Tongue (tissue), 2 donors: ENCODE measurements around the gene TOP3B. TPM values are rescaled to one million over a fixed set of nuclear protein-coding genes. Genes with fewer than 3 reads are reported as not detected.
A peak's percentile ranks its signal among the peaks of the same experiment; 100 is the strongest.

Source experiments
- DNase-seq: peaks from one replicate; pipeline ENCODE4 v3.0.0-alpha.2; 2015
- total RNA-seq: library from RNA; depleted of rRNA; stranded (reverse); fragments of >200 nt; gene quantifications from one replicate; pipeline ENCODE4 v1.2.3, GENCODE V29; 2014

Gene TOP3B, protein sequence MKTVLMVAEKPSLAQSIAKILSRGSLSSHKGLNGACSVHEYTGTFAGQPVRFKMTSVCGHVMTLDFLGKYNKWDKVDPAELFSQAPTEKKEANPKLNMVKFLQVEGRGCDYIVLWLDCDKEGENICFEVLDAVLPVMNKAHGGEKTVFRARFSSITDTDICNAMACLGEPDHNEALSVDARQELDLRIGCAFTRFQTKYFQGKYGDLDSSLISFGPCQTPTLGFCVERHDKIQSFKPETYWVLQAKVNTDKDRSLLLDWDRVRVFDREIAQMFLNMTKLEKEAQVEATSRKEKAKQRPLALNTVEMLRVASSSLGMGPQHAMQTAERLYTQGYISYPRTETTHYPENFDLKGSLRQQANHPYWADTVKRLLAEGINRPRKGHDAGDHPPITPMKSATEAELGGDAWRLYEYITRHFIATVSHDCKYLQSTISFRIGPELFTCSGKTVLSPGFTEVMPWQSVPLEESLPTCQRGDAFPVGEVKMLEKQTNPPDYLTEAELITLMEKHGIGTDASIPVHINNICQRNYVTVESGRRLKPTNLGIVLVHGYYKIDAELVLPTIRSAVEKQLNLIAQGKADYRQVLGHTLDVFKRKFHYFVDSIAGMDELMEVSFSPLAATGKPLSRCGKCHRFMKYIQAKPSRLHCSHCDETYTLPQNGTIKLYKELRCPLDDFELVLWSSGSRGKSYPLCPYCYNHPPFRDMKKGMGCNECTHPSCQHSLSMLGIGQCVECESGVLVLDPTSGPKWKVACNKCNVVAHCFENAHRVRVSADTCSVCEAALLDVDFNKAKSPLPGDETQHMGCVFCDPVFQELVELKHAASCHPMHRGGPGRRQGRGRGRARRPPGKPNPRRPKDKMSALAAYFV
- total RNA-seq = 19.0 TPM

DNA sequence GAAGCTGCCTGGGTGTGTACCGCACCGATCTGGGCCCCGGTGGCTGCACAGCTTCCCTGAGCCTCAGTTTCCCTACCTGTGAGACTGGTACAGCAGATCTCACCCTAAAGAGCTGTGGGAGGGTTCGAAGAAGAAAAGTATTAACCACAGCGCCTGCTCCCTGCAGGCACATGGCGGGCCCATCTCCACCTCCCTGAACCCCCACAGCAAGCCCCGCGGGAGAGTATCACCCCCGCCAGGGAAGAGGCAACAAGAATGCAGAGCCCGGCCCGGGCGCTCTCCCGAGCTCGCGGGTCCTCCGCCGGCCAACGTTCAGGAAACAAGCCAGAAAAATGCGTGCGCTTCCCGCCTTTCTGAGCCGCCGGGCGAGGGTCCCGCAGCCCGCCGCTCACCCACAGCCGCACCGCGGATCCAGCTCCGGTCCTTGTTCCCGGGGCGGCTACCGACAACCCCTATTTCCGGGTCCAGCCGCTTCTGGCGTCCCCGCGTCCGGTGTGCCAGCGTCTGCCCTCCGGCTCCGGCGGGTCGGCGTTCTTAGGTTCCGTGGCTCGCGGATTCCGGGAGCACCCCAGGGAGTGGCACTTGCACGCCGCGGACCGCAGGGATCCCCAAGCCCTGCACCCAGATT lies at the start of gene TOP3B:
Gene TOP3B (minus strand): TSS at position 450 of the 628 bp plus-strand sequence. CDS start 7,078 bp downstream, outside the sequence.
- peak; percentile 87 for DNase-seq

GRCh38 chr22:22031183-22031945 lies 48.8 kb upstream of the TOP3B start:
- no peak for DNase-seq

DNA sequence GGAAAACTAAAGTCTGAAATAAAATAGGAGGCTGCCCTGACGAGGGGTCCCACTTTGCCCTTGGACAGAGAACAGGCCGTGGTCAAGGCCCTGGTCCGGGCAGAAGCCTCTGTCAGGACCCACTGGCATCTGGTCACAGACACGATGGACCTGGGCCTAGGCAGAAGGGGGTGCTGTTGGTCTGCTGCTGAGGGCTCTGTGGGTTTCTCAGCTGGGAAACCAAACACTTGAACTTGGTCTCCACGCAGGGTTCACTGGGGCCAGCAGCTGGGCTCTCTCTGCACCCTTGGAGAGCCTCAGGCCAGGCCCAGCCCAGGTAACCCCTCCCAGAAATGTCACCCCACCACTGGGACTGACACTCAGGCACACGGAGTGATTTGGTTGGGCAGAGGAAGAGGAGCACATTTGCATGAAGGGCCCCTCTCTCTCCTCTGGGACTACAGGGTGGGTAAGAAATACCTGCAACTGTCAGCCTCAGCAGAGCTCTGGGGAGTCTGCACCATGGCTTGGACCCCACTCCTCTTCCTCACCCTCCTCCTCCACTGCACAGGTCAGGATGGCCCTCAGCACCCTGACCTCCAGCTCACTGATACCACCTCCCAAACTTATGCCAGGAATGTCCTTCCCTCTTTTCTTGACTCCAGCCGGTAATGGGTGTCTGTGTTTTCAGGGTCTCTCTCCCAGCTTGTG lies 48.1 kb upstream of the TOP3B start:
- peak; percentile 7 for DNase-seq

DNA sequence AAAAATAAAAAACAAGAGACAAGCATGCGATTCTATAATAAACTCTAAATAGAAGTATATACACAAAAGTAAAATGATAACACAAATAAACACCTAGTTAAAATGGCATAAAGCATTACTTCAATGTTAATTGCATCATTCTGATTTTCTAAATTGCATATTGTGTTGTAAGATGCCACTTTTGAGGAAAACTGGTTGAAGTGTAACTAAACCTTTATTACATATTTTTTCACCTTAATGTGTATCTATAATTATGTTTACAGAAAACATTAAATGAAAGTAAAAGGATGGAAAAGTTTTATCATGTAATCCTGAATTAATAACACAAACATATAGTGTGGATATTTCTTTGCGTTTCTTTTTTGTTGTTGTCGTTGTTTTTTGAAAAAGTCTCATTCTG lies 45.4 kb upstream of the TOP3B start:
- DNase-seq = no peak

DNA sequence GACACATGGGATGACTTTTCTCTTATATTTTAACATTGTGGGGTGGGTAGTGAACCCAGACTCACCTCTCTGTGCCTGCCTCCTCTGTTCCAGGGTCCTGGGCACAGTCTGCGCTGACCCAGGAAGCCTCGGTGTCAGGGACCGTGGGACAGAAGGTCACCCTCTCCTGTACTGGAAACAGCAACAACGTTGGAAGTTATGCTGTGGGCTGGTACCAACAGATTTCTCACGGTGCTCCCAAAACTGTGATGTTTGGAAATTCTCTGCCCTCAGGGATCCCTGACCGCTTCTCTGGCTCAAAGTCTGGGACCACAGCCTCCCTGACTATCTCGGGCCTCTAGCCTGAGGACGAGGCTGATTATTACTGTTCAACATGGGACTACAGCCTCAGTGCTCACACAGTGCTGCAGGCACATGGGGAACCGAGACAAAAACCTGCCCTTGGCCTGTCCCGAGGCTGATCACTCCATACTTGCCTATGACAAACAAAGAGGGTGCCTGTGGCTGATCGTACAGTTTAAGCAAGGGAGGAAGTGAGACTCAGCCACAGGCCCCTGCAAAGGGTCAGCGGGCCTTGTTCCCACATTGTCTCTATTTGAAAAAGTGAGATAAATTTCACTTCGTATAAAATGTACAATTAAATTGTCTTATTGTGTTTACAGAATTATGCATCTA lies 43.7 kb upstream of the TOP3B start:
- DNase-seq = no peak

DNA sequence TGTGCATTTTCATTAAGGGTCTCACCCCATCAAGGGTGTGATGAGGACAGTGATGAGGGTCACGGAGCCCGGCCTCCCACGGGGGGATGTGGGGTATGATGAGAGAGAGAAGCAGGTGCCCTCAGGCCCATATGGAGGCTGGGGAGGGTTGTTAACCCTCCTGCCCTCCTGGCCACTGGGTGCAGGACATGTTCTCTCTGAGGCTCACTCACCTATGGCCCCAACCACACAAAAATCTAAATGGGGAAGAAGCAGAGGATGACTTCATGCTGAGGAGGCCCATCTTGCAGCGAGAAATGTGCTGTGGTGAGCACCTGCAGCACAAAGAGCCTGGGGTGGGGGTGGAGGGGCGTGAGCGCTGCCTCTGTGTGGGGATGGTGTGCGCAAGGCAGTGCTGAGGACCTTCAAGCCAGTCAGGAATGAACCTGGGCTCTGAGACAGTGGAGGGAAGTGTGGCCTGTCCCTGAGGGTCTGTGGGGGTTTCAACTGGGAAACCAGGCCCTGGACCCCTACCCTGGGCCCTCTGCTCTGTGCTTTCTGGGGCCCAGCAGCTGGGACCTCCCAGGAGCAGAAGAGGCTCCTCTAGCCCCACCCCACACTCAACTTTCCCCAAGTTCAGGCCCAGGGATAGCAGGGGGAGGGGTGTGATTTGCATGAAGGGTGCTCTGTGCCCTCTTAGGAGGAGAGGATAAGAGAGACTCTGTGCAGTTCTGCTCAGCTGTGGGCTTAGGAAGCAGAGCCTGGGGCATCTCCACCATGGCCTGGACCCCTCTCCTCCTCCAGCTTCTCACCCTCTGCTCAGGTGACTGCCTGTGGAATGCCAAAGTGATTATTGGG lies 43.0 kb upstream of the TOP3B start:
- DNase-seq = no peak

DNA sequence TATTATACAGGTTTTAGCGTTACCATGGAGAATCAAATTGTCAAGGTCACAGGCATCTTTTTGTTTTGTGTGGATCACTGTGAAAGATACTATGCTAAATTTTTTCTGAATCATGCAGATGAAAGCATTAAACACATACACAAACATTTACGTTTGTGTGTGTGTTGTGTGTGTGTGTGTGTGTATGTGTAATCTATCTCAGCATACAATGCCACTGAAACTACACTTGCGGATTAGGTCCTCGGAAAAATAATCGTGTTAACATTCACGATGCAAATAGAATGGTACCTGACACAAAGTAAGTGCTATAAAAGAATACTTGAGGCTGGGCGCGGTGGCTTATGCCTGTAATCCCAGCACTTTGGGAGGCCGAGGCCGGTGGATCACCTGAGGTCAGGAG lies 41.9 kb upstream of the TOP3B start:
- DNase-seq = no peak

DNA sequence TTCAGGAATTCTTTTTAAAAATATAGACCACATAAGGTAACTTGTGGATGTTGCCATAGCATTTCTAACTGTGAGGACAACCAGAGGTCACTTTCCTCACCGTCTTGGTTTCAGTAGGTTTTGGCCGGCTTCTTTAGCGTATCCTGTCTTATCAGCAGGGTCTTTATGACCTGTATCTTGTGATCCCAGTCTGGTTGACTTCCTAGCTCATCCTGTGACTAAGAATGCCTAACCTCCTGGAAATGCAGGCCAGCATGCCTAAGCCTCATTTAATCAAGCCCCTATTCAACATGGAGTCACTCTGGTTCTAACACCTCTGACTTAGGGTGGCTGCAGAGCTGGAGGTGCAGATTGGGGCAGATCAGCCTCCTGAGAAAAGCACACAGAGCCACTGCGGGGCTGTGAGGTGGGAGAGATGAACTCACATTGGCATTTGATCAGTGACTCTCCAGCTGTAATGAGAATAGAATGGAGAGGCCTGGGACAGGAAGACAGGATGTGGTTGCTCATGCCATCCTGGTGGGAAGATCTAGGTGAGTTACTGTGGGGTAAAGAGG lies 41.1 kb upstream of the TOP3B start:
- no peak for DNase-seq

- DNase-seq = peak; percentile 16
Measured at GRCh38 chr22:22022947-22023534, 40.5 kb upstream of the TOP3B start.

- peak; percentile 14 for DNase-seq
Measured at GRCh38 chr22:22022255-22022840, 39.8 kb upstream of the TOP3B start.

GRCh38 chr22:22021162-22021750 lies 38.7 kb upstream of the TOP3B start:
- DNase-seq = no peak

GRCh38 chr22:22020425-22020852 lies 37.9 kb upstream of the TOP3B start:
- no peak for DNase-seq

DNA sequence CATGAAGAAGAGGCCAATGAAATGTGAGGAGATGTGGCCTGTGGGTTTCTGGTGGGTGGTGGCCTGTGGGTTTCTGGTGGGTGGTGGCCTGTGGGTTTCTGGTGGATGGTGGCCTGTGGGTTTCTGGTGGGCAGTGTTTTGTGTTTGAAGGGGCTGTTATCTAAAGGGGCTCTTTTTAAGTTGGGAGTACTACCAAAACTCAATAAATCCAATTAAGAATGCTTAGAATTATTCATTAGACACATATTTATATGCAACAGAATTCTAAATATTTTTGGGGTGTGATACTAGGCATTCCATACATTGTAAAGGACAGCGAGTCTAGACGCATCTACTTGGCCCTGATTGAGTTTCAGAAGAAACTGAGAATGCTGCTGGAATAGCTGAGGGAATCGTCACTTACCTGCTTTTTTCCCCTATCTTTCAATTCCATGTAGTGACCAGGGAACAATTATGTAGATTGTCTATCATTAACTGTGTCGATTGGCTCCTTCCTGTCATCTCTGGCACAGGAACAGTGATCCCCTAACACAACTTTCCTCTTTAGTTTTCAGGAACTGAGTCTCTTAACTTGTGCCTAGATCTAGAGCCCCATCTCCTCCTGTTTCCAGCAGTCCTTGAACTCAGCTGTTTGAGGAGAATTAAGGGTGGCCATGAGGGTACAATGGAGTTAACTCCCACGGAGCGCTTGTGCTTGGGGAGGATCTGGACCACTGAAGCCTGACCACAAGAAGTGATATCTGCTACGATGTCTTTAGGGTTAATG lies 37.3 kb upstream of the TOP3B start:
- DNase-seq = no peak

GRCh38 chr22:22018825-22019658 lies 36.5 kb upstream of the TOP3B start:
- no peak for DNase-seq

- DNase-seq = no peak
Measured at GRCh38 chr22:22015631-22016030, 33.0 kb upstream of the TOP3B start.

DNA sequence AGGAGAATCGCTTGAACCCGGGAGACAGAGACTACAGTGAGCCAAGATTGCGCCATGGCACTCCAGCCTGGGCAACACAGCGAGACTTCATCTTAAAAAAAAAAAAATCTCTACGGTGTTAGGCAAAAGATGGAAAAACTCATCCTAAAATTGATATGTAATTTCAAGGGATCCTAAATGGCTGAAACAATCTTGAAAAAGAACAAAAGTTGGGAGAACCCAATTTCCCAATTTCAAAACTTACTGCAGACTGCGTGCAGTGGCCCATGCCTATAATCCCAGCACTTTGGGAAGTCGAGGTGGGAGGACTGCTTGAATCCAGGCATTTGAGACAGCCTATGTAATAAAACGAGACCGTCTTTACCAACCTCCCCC lies 31.7 kb upstream of the TOP3B start:
- no peak for DNase-seq
